HepG2 (cell line): ENCODE results near the gene CDAN1. TPM values are rescaled to one million over a fixed set of nuclear protein-coding genes. Genes with fewer than 3 reads are reported as not detected.

Experiments used
- CCDC6 ChIP-seq: sonication (generic); formaldehyde crosslinking; IDR thresholded peaks from 2 replicates; pipeline ENCODE4 v1.8.1; 2022; ENCODE audit warnings: mild to moderate bottlenecking, missing genetic modification reagents, moderate library complexity
- JDP2 ChIP-seq: sonication (generic); formaldehyde crosslinking; IDR thresholded peaks from 2 replicates; pipeline ENCODE4 v1.8.1; 2022; ENCODE audit warnings: missing genetic modification reagents, borderline replicate concordance
- KDM3A ChIP-seq: IDR thresholded peaks from 2 replicates; pipeline ENCODE4 v1.6.1; 2018; ENCODE audit warnings: low read depth, missing compliant biosample characterization
- KMT2A ChIP-seq: sonication (generic); formaldehyde crosslinking; IDR thresholded peaks from 2 replicates; pipeline ENCODE4 v1.4.0; 2020; ENCODE audit warnings: missing genetic modification reagents
- MLLT10 ChIP-seq: sonication (generic); formaldehyde crosslinking; IDR thresholded peaks from 2 replicates; pipeline ENCODE4 v1.4.0; 2020; ENCODE audit warnings: missing genetic modification reagents
- PAWR ChIP-seq: sonication (generic); formaldehyde crosslinking; IDR thresholded peaks from 2 replicates; pipeline ENCODE4 v1.4.0; 2020; ENCODE audit warnings: missing genetic modification reagents, mild to moderate bottlenecking, borderline replicate concordance
- REXO4 ChIP-seq: sonication (generic); formaldehyde crosslinking; IDR thresholded peaks from 2 replicates; pipeline ENCODE4 v1.8.0; 2022; ENCODE audit warnings: missing genetic modification reagents, mild to moderate bottlenecking, borderline replicate concordance
- RNF219 ChIP-seq: sonication (generic); formaldehyde crosslinking; IDR thresholded peaks from 2 replicates; pipeline ENCODE4 v1.5.0; 2020; ENCODE audit warnings: mild to moderate bottlenecking, missing genetic modification reagents
- SOX6 ChIP-seq, 2 experiments: fragments of 450-650 bp in 1 of 2; sonication (generic) in 1 of 2; formaldehyde crosslinking in 1 of 2; IDR thresholded peaks; 2 replicates each; pipeline versions ENCODE4 v1.4.0 to v1.6.1; 2017 to 2020; ENCODE audit warnings: antibody characterized with exemption in 1 of 2, mild to moderate bottlenecking in 1 of 2, missing genetic modification reagents in 1 of 2
- SP2 ChIP-seq: sonication (generic); formaldehyde crosslinking; IDR thresholded peaks from 2 replicates; pipeline ENCODE4 v1.5.1; 2020; ENCODE audit warnings: mild to moderate bottlenecking, missing genetic modification reagents
- ZFP36 ChIP-seq: fragments of 150-350 bp; IDR thresholded peaks from 2 replicates; pipeline ENCODE4 v1.6.1; 2018; ENCODE audit warnings: borderline replicate concordance, low read length, low read depth; ENCODE audit not compliant: partially characterized antibody
- ZFY ChIP-seq: sonication (generic); formaldehyde crosslinking; IDR thresholded peaks from 2 replicates; pipeline ENCODE4 v1.4.0; 2020; ENCODE audit warnings: missing genetic modification reagents
- ZNF260 ChIP-seq: sonication (generic); formaldehyde crosslinking; IDR thresholded peaks from 2 replicates; pipeline ENCODE4 v1.4.0; 2020; ENCODE audit warnings: missing genetic modification reagents, low read depth, mild to moderate bottlenecking, borderline replicate concordance
- ZNF543 ChIP-seq: sonication (generic); formaldehyde crosslinking; IDR thresholded peaks from 2 replicates; pipeline ENCODE4 v1.4.0; 2020; ENCODE audit warnings: mild to moderate bottlenecking, missing genetic modification reagents
- ZNF674 ChIP-seq: sonication (generic); formaldehyde crosslinking; IDR thresholded peaks from 2 replicates; pipeline ENCODE4 v1.5.0; 2020; ENCODE audit warnings: low read depth, mild to moderate bottlenecking, missing genetic modification reagents
- ZNF775 ChIP-seq: sonication (generic); formaldehyde crosslinking; IDR thresholded peaks from 2 replicates; pipeline ENCODE4 v1.4.0; 2020; ENCODE audit warnings: missing genetic modification reagents, mild to moderate bottlenecking, moderate library complexity, borderline replicate concordance
- polyA plus RNA-seq, 8 experiments: library from polyadenylated mRNA; depleted of rRNA in 3 of 8; stranded (reverse) in 7 of 8; unstranded in 1 of 8; fragments of >200 nt; fragmentation: Illumina TruSeq in 4 of 8; extraction: Trizol in 4 of 8; gene quantifications; 2 replicates each; pipeline versions ENCODE4 v1.2.1 to v1.2.3, GENCODE V29; 2011 to 2016; ENCODE audit warnings: low read depth in 4 of 8, missing spikeins in 1 of 8, mixed read lengths in 1 of 8; ENCODE audit not compliant: insufficient read depth in 1 of 8
- total RNA-seq, 5 experiments: library from RNA; depleted of rRNA; stranded (reverse); fragments of >200 nt; fragmentation: Illumina TruSeq; extraction: Trizol; gene quantifications; 2 replicates each; pipeline ENCODE4 v1.2.3, GENCODE V29; 2016; ENCODE audit warnings: low read depth in 1 of 5
- TF ChIP-seq, protein P1 (sequence below): sonication (generic); formaldehyde crosslinking; IDR thresholded peaks from 2 replicates; pipeline ENCODE4 v1.4.0; 2020; ENCODE audit warnings: mild to moderate bottlenecking, missing genetic modification reagents
- TF ChIP-seq, protein P2 (sequence below): sonication (generic); formaldehyde crosslinking; IDR thresholded peaks from 2 replicates; pipeline ENCODE4 v1.4.0; 2020; ENCODE audit warnings: missing genetic modification reagents, borderline replicate concordance
- TF ChIP-seq, protein P3 (sequence below): sonication (generic); formaldehyde crosslinking; conservative IDR thresholded peaks from 2 replicates; pipeline ENCODE4 v1.8.1; 2023; ENCODE audit warnings: missing genetic modification reagents

Gene CDAN1
- total and polyA plus RNA-seq, 2 of the 13 experiments (the other 11 are each of a cell fraction or from before 2014, with no cell fraction given) = 5.0 to 16.1 TPM

DNA sequence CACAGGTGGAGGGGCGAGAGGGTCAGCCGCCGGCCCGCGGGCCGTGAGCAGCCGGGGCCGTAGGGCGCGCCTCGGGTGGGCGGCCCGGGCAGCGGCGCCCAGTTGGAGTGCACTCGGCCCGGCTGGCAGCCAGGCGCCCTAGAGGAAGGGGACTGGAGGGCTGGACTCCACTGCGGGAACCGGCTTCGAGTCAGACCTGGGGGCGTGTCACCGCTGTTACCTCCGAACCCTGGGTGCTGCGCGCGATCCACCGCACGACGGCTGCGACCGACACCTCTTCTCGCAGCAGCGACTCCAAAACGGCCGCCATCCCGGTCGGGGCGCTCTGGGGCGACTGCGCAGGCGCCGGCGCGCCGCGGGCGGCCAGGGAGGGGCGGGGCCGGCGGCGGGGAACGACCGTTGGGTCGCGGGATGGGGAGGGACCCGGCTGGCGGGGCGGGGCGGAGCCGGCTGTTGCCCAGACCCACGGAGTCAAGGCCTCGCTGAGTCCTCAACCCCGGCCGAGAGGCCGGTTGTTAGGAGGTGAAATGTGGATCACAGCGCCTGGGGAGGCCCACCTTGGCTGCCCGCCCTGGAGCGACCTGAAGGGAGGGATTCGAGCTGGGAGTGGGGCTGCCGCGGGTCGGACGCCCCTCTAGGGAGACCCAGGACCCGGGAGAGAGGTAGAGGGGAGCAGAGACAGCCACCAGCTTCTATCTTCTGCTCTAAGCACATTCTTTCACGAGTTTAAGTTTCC lies at the start of gene CDAN1 (continued):
- TF ChIP-seq RNF219 = no peak
- TF ChIP-seq CCDC6 (CRISPR knock-in tag) = peak; percentile 50; the same call in 1 of the 2 replicates
- TF ChIP-seq ZNF543 (CRISPR knock-in tag) = no peak
- TF ChIP-seq JDP2 (CRISPR knock-in tag) = no peak
- no peak for TF ChIP-seq ZNF674 (CRISPR knock-in tag)
- TF ChIP-seq, protein P1, sequence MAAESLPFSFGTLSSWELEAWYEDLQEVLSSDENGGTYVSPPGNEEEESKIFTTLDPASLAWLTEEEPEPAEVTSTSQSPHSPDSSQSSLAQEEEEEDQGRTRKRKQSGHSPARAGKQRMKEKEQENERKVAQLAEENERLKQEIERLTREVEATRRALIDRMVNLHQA (CRISPR knock-in tag) = no peak
- TF ChIP-seq KMT2A (CRISPR knock-in tag) = no peak
- peak; percentile 93 for TF ChIP-seq ZFY (CRISPR knock-in tag)
- no peak for TF ChIP-seq ZNF260
- TF ChIP-seq, protein P2, sequence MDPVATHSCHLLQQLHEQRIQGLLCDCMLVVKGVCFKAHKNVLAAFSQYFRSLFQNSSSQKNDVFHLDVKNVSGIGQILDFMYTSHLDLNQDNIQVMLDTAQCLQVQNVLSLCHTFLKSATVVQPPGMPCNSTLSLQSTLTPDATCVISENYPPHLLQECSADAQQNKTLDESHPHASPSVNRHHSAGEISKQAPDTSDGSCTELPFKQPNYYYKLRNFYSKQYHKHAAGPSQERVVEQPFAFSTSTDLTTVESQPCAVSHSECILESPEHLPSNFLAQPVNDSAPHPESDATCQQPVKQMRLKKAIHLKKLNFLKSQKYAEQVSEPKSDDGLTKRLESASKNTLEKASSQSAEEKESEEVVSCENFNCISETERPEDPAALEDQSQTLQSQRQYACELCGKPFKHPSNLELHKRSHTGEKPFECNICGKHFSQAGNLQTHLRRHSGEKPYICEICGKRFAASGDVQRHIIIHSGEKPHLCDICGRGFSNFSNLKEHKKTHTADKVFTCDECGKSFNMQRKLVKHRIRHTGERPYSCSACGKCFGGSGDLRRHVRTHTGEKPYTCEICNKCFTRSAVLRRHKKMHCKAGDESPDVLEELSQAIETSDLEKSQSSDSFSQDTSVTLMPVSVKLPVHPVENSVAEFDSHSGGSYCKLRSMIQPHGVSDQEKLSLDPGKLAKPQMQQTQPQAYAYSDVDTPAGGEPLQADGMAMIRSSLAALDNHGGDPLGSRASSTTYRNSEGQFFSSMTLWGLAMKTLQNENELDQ (CRISPR knock-in tag) = no peak
- TF ChIP-seq ZNF775 (CRISPR knock-in tag) = no peak
- TF ChIP-seq SOX6 (IDR thresholded peaks at IDR 0.05) = no peak
- TF ChIP-seq SOX6 (CRISPR knock-in tag; IDR thresholded peaks at IDR 0.05) = no peak
- TF ChIP-seq, protein P3, sequence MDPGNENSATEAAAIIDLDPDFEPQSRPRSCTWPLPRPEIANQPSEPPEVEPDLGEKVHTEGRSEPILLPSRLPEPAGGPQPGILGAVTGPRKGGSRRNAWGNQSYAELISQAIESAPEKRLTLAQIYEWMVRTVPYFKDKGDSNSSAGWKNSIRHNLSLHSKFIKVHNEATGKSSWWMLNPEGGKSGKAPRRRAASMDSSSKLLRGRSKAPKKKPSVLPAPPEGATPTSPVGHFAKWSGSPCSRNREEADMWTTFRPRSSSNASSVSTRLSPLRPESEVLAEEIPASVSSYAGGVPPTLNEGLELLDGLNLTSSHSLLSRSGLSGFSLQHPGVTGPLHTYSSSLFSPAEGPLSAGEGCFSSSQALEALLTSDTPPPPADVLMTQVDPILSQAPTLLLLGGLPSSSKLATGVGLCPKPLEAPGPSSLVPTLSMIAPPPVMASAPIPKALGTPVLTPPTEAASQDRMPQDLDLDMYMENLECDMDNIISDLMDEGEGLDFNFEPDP (CRISPR knock-in tag) = no peak
- TF ChIP-seq REXO4 (CRISPR knock-in tag) = no peak
- TF ChIP-seq MLLT10 = no peak
- no peak for TF ChIP-seq PAWR (CRISPR knock-in tag)
- no peak for TF ChIP-seq SP2 (CRISPR knock-in tag)
- no peak for TF ChIP-seq KDM3A (CRISPR knock-in tag)
- no peak for TF ChIP-seq ZFP36
